Common myeloid progenitor, CD34-positive (primary cell): ENCODE data around the gene SETDB2.

Experiments
- CTCF ChIA-PET: fragments of 350-600 bp; sonication (Branson Sonifier 250); formaldehyde crosslinking; loops from one replicate; lab custom pipeline; 2021; ENCODE audit warnings: antibody characterized with exemption; lab: Charles Lee
- POLR2A ChIA-PET: fragments of 350-600 bp; sonication (Branson Sonifier 250); formaldehyde crosslinking; loops from one replicate; lab custom pipeline; 2021; ENCODE audit warnings: antibody characterized with exemption; lab: Charles Lee
- DNase-seq, 3 donors: peaks; one replicate each; pipeline versions ENCODE4 v3.0.0 to v3.0.0-alpha.2; 2013
- H3K27ac ChIP-seq, 2 experiments: 1 replicate in 1 of 2; 2 replicates in 1 of 2; pipeline ENCODE4 v1.7.0; 2013; ENCODE audit warnings: inconsistent platforms in 2 of 2, low read length in 2 of 2, mild to moderate bottlenecking in 2 of 2, low read depth in 1 of 2, moderate library complexity in 1 of 2; ENCODE audit not compliant: severe bottlenecking in 2 of 2, insufficient read depth in 1 of 2, poor library complexity in 1 of 2
- H3K27me3 ChIP-seq, 5 experiments: replicated peaks in 2 of 5; 1 replicate in 3 of 5; 2 replicates in 2 of 5; pipeline versions ENCODE4 v1.6.1 to v1.7.0; 2013; ENCODE audit warnings: low read length in 4 of 5, mild to moderate bottlenecking in 2 of 5, moderate library complexity in 2 of 5, inconsistent platforms in 1 of 5; ENCODE audit not compliant: insufficient read depth in 5 of 5, control insufficient read depth in 4 of 5
- H3K36me3 ChIP-seq, 4 experiments: 1 replicate in 2 of 4; 2 replicates in 2 of 4; pipeline versions ENCODE4 v1.6.1 to v1.7.0; 2013; ENCODE audit warnings: low read length in 3 of 4, control low read depth in 1 of 4, mild to moderate bottlenecking in 1 of 4; ENCODE audit not compliant: control insufficient read depth in 4 of 4, insufficient read depth in 4 of 4
- H3K4me1 ChIP-seq, 4 experiments: 1 replicate in 3 of 4; 2 replicates in 1 of 4; pipeline versions ENCODE4 v1.6.1 to v1.7.1; 2013; ENCODE audit warnings: low read length in 3 of 4, mild to moderate bottlenecking in 3 of 4, control low read depth in 1 of 4, inconsistent platforms in 1 of 4, moderate library complexity in 1 of 4; ENCODE audit not compliant: control insufficient read depth in 4 of 4, insufficient read depth in 4 of 4; ENCODE audit errors: control extremely low read depth in 1 of 4
- H3K4me3 ChIP-seq, 7 experiments: 1 replicate in 4 of 7; 2 replicates in 3 of 7; pipeline versions ENCODE4 v1.5.1 to v1.7.0; 2013; ENCODE audit warnings: mild to moderate bottlenecking in 7 of 7, low read length in 6 of 7, moderate library complexity in 6 of 7, inconsistent platforms in 2 of 7, low read depth in 2 of 7, control low read depth in 1 of 7; ENCODE audit not compliant: insufficient read depth in 4 of 7, control insufficient read depth in 1 of 7; ENCODE audit errors: extremely low read depth in 1 of 7
- H3K9me3 ChIP-seq, 5 experiments: 1 replicate in 4 of 5; 2 replicates in 1 of 5; pipeline versions ENCODE4 v1.6.1 to v1.7.1; 2013; ENCODE audit warnings: low read length in 4 of 5, mild to moderate bottlenecking in 2 of 5, inconsistent platforms in 1 of 5, low read depth in 1 of 5, moderate library complexity in 1 of 5; ENCODE audit not compliant: control insufficient read depth in 4 of 5, insufficient read depth in 2 of 5; ENCODE audit errors: control extremely low read depth in 1 of 5
- WGBS: methylation state at CpG from one replicate; pipeline ENCODE4 v1.1.5; 2013; ENCODE audit not compliant: insufficient coverage; 5-methylcytosine and 5-hydroxymethylcytosine counted together

Gene SETDB2

GRCh38 chr13:49527123-49527522, 83.0 kb downstream of the SETDB2 start:
- ChIA-PET POLR2A (no interaction called here), CTCF (interaction anchor here (1.2 to 2.0 kb wide), 3 partner anchors 12 to 33 kb away, joined by 3 to 5 read pairs (median 5); no protein-coding TSS in a partner anchor)
- peak in 2 of 3 donors; percentile 21 to 24 for DNase-seq
- H3K36me3 ChIP-seq, result peaks cover 12 to 30% (median 22%) of the 10 kb centered on the region in 4 experiments
- H3K27me3 ChIP-seq, result no peaks in the 10 kb centered on the region
- H3K4me1 ChIP-seq, result peaks cover 9 to 53% (median 15%) of the 10 kb centered on the region in 4 experiments
- no peak overlapping the region for H3K4me3 ChIP-seq
- 100% methylated on average over 1 of the region's 2 CpGs for WGBS
- H3K9me3 ChIP-seq, result no peaks in the 10 kb centered on the region
- no peak overlapping the region for H3K27ac ChIP-seq

GRCh38 chr13:49528161-49528560, 84.1 kb downstream of the SETDB2 start:
- POLR2A ChIA-PET, result no interaction called here
- Histone ChIP-seq H3K36me3 (peaks cover 9 to 26% (median 21%) of the 10 kb centered on the region in 4 experiments), H3K27ac (no peak overlapping the region), H3K4me1 (peaks cover 11 to 63% (median 19%) of the 10 kb centered on the region in 4 experiments), H3K4me3 (no peak overlapping the region), H3K27me3 (no peaks in the 10 kb centered on the region), H3K9me3 (no peaks in the 10 kb centered on the region)
- CTCF ChIA-PET, result interaction anchor here (1.0 to 1.9 kb wide), 6 partner anchors 9 to 32 kb away, joined by 3 to 5 read pairs (median 4); no protein-coding TSS in a partner anchor
- WGBS, result no CpG with 5 or more reads among the region's 1 CpG
- DNase-seq, result no peak

GRCh38 chr13:49530457-49530856, 86.4 kb downstream of the SETDB2 start:
- H3K27ac ChIP-seq, result peak overlapping the region; percentile 64 to 82
- CTCF ChIA-PET, result interaction anchor here (0.9 to 1.5 kb wide), 3 partner anchors 14 to 79 kb away, joined by 3 to 4 read pairs (median 3); no protein-coding TSS in a partner anchor
- DNase-seq, result peak; percentile 81 to 92 (median 90)
- peak overlapping the region in 3 of 7 experiments; percentile 1 to 11 (median 2) for H3K4me3 ChIP-seq
- H3K4me1 ChIP-seq, result peaks cover 20 to 78% (median 27%) of the 10 kb centered on the region in 4 experiments
- H3K36me3 ChIP-seq, result peaks cover 7 to 24% (median 17%) of the 10 kb centered on the region in 4 experiments
- no peaks in the 10 kb centered on the region for H3K27me3 ChIP-seq
- POLR2A ChIA-PET, result interaction anchor here (1.1 to 1.2 kb wide), 2 partner anchors 67 to 266 kb away, joined by 3 to 10 read pairs; no protein-coding TSS in a partner anchor
- H3K9me3 ChIP-seq, result no peaks in the 10 kb centered on the region
- WGBS, result 7% methylated on average over 2 of the region's 7 CpGs

- Histone ChIP-seq H3K27ac (peak overlapping the region in 1 of 2 experiments; percentile 25), H3K36me3 (peaks cover 7 to 31% (median 10%) of the 10 kb centered on the region in 4 experiments), H3K27me3 (no peaks in the 10 kb centered on the region), H3K9me3 (no peaks in the 10 kb centered on the region), H3K4me3 (peak overlapping the region in 1 of 7 experiments; percentile 2), H3K4me1 (peaks cover 20 to 65% (median 29%) of the 10 kb centered on the region in 4 experiments)
- no peak for DNase-seq
- ChIA-PET POLR2A (no interaction called here), CTCF (interaction anchor here (0.7 to 1.4 kb wide), 4 partner anchors 9 to 37 kb away, joined by 3 to 5 read pairs (median 4); partner anchors contain the start of gene PHF11)
- 100% methylated on average over 1 of the region's 1 CpG for WGBS
These were observed 88.5 kb downstream of the SETDB2 start for GRCh38 chr13:49532593-49532992.

- H3K27me3 ChIP-seq, result no peaks in the 10 kb centered on the region
- H3K27ac ChIP-seq, result peak overlapping the region in 1 of 2 experiments; percentile 25
- DNase-seq, result no peak
- H3K9me3 ChIP-seq, result no peaks in the 10 kb centered on the region
- peaks cover 11 to 34% (median 12%) of the 10 kb centered on the region in 4 experiments for H3K36me3 ChIP-seq
- H3K4me3 ChIP-seq, result peak overlapping the region in 1 of 7 experiments; percentile 2
- POLR2A ChIA-PET, result no interaction called here
- H3K4me1 ChIP-seq, result peaks cover 20 to 61% (median 29%) of the 10 kb centered on the region in 4 experiments
- CTCF ChIA-PET, result interaction anchor here (1.1 to 1.4 kb wide), 3 partner anchors 10 to 37 kb away, joined by 3 to 5 read pairs (median 4); partner anchors contain the start of gene PHF11
These were observed 88.9 kb downstream of the SETDB2 start for GRCh38 chr13:49533011-49533410.

- Histone ChIP-seq H3K9me3 (no peaks in the 10 kb centered on the region), H3K36me3 (peaks cover 6 to 31% (median 13%) of the 10 kb centered on the region in 4 experiments), H3K27me3 (no peaks in the 10 kb centered on the region), H3K4me3 (peak overlapping the region in 1 of 7 experiments; percentile 58), H3K4me1 (peaks cover 20 to 54% (median 29%) of the 10 kb centered on the region in 4 experiments), H3K27ac (peak overlapping the region; percentile 41 to 56)
- POLR2A ChIA-PET, result no interaction called here
- WGBS, result 19% methylated on average over 7 of the region's 7 CpGs
- DNase-seq, result peak; percentile 43 to 84 (median 79)
- CTCF ChIA-PET, result no interaction called here
These were observed 89.7 kb downstream of the SETDB2 start for GRCh38 chr13:49533591-49534269.
